NCI-H2196 (cell line): ENCODE data around the gene TEPSIN.

Experiments
- DNase-seq: peaks from one replicate; lab custom pipeline; 2025; ENCODE audit not compliant: unreplicated experiment; lab: John Stamatoyannopoulos, UW

Gene TEPSIN, protein sequence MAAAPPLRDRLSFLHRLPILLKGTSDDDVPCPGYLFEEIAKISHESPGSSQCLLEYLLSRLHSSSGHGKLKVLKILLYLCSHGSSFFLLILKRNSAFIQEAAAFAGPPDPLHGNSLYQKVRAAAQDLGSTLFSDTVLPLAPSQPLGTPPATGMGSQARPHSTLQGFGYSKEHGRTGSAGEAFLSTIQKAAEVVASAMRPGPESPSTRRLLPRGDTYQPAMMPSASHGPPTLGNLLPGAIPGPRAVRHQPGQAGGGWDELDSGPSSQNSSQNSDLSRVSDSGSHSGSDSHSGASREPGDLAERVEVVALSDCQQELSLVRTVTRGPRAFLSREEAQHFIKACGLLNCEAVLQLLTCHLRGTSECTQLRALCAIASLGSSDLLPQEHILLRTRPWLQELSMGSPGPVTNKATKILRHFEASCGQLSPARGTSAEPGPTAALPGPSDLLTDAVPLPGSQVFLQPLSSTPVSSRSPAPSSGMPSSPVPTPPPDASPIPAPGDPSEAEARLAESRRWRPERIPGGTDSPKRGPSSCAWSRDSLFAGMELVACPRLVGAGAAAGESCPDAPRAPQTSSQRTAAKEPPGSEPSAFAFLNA

DNA sequence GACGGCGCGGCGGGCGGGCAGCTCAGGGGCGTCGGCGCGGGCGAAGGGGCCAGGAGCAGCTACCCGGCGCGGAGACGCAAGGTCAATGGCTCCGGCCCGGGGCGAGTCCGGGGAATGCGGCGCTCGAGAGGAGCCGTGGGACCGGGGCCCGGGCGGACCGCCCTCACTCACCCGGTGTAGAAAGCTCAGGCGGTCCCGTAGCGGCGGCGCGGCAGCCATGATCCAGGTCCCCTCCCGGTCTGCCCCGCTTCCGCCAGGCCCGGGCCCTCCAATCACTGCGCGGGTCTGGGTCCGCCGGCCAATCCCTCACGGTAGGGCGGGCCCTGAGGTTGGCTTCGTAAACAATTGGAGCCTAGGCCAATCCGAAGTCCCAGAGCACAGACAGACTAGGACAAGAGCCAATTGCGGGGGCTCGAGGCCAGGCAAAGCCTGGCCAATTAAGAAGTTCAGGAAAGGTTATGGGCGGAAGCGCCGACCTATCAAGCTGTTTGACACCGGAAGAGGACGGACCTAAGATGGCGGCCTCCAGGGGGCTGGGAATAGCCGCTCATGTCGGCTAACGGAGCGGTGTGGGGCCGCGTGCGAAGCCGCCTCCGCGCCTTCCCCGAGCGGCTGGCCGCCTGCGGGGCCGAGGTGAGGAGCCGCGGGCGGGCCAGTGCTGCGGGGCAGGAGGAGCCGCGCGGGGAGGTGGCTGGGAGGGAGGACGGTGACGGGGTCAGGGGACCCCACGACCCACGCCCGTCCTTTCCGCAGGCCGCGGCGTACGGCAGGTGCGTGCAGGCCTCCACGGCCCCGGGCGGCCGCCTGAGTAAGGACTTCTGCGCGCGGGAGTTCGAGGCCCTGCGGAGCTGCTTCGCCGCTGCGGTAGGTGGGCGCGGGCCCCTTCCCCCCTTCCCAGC lies at the start of gene TEPSIN, which contains the start of gene NDUFAF8:
Gene TEPSIN (minus strand): TSS at position 241 of the 899 bp plus-strand sequence. CDS start 22 bp downstream, at position 219.
Gene NDUFAF8 (plus strand): TSS at position 504 of the 899 bp plus-strand sequence. CDS start 46 bp downstream, at position 550.
- peak; percentile 100 for DNase-seq

DNA sequence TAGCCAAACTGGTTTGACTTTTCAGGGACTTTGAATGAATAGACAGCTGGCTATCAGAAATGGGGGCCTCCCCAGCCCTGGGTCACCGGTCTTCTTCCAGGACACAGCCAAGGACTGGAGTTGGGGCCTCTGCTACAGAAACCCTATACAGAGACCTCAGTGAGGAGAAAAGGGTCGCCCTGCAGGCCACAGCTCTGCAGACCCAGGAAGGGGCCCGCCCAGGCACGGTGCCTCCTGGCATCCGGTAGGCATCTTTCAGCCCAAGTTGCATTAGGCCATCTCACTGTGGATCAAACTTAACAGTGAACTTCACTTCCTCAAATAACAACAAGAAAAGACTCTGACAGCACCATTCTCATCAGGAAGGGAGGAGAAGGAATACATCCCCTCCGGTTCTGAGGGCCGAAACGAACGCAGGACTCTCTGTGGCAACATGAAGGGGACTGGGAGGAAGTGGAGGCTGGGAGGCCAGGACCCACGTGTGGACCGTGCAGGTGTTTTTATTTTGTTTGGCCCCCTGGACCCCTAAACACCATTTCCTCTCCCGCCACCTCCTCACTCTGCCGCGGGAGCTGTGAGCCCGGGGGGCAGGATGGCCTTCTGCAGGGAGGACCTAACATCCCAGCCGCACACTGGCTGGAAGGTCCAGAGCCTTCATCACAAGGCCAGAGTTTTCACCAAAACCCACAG lies 49.0 kb upstream of the TEPSIN start:
- no peak for DNase-seq

DNA sequence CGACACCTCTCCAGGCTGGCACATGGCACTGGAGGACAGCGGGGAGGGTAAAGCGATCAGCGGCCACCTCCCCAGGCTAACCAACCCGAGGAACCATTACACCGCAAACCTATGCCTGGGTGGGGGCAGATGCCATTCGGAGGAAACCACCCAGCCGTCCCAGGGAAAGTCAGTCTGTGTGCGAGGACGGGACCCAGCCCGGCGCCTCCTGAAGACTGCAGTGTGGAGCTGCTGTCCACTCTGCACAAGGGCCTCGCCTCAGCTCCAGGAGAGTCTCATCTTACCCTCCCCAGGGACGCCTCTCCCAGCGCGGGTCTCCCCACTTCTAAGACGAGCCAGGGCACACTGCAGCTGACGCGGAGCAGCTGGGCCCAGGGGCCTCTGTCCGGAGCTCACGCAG lies 48.3 kb upstream of the TEPSIN start:
- DNase-seq, result no peak

DNA sequence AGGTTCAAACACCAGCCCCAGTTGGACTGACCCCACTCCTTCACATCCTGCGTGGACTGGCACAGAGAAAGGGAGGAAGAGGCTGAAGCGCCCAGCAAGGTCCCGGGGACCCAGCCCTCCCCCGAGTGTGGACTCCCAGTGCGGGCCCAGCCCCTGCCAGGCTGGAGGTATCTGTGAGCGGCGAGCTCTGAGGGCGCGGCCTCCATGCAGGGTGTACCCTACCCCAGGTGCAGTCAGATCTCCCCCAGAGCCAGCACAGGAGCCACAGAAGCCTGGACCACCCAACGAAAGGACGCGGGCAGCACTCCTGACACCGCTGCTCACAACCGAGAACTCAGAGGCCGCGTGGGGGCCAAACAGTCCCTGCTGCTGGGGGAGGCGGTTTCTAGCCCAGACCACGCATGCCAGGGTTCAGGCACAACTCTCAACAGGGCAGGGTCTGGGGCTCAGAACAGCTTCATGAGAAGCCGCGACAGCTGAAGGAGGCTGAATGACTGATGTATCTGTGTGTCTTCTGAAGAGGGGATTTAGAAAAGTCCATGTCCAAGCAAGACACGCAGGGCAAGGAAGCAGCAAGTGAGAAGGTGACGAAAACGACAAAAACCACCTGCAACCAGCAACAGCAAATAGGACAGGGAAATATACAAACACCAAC lies 47.8 kb upstream of the TEPSIN start:
- DNase-seq, result no peak

DNA sequence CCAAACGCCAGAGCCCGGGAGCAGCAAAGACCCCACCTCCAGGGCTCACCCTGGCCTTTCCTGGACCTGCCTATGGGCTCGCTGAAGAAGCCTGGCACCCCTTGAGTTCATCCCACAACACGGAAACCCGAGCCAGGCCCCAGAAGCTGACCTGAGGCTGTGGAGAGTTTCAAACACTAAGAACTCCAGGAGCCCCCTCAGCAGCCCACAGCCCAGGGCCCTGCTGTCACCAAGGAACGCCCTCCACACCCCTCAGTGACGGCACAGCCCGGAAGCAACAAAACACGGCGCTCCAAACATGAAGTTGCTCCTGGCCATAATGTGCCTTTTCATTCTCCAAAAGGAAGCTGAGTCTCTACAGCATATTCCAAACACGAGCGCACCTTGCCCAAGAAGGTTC lies 47.0 kb upstream of the TEPSIN start:
- DNase-seq, result no peak

DNA sequence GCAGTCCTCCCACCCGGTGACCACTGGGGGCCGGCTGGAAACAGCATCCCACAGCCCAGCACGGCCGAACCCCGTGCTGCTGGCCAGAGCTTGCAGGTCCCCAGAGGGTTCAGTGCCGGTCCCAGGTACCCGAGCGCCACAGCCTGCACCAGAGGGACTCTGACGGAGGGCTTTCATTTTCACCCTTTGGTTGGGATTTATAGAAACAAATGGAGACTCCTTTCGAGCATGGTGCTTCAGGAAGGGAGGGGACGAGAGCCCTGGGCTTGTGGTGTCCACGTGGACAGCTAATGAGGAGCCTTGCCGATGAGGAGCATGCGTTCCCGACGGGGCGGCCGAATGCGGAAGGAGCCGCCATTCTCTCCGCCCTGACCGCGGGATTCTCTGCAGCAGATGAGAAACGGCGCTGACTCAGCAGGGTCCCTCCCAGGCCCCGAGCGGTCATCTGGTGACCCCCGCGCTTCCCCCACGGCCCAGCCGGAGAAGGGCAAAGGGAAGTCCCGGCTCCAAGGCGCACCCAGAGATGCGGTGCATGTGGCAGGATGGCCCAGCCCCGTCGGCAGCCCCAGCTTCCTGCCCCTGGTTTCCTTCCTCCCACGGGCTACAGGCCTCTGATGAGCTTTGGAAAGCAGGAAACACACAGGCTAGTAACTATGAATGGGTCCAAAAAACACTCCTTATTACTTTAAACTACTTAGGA lies 46.5 kb upstream of the TEPSIN start:
- no peak for DNase-seq

DNA sequence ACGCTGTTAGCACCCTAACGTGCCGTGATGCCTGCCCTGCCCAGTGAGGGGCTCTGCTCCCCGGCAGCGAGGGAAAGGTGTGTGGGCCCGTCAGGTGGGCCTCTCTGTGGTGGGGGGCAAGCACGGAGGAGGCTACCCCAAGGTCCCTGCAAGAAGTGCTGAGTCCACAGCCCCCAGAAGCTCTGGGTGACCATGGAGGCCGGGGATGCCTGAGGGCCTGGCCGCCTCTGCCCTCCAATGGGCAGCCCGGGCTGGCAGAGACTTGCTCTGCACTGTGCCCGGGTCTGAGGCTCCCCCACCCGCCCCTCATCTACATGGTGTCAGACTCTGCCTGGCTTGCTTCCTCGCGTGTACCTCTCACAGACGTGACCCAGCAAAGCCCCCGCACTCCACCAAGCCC lies 44.0 kb upstream of the TEPSIN start:
- no peak for DNase-seq

DNA sequence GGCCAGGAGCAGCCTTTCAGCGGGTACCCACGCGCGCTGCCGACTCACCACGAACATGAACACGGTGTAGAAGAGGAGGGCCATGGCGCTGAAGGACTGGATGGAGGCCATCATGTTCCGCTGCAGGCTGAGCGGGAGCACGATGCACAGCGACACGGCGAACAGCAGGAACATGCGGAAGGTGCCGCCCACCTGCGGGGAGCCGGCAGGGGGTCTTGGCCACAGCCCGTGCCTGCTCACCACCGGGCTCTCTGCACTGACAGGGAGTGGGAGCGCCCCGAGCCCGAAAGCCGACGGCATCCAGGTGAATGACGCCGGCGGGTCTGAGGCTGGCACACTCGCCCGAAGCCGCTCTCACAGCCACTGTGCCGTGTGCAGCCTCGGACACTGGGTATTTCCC lies 43.3 kb upstream of the TEPSIN start:
- no peak for DNase-seq

DNA sequence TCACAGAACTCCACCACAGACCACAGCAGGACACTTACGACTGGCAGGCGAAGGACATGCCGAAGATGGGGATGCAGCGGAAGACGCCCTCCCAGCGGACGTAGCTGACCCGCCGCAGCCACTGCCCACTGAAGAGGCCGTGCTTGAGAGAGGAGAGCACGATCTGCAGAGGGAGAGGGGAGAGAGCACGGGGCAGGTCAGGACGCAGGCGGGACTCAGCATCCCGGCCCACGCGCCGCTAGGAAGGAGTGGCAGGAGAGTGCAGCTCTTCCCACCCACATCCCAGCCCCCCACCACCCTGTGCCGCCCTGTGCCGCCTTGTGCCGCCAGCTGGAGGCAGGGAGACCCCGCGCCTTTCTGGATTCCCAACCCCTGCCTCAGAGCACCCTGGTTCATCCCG lies 41.7 kb upstream of the TEPSIN start:
- DNase-seq, result no peak

DNA sequence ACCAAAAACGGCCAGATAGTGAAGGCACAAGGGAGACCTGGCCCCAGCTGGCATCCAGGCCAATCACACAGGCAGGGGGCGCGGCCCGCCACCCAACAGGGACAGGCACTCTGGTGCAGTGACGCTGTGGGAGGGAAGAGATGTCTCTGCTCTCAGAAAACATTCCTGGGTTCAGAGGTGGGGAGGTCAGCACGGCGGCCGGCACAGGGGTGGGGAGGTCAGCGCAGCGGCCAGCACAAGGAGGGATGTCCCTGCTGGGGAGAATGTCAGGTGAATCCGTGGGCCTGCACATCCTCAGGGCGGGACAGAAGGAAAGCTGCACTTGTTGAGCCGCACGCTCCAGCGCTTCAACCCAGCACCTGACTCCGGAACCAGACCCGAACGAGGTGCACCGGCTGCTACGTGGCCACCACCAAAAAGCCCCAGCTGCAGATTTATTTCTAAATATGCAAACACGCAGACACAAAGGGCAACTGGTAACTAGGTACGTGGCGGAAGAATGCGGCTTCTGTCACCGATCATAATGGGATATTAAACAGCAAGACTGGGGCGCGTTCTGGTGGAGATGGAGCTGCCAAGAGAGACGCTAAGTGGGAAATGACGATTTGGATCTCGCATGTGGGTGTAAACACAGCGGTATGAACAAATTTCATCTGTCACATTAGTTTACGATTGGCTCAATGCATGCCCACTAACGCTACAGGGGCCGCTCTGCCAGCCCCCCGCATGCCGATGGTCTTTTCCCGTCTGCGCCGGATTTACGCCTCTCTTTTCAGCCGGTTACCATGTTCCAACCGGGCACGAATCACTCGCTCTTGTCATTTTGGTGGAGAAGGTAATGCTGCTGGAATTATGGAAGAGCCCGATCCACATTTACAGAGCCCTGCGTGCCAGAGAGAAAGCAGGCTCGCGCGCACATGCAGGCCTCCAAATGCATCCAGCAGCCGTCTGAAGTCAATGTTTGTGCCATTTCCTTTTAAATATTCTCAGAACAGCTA lies 40.7 kb upstream of the TEPSIN start:
- no peak for DNase-seq

DNA sequence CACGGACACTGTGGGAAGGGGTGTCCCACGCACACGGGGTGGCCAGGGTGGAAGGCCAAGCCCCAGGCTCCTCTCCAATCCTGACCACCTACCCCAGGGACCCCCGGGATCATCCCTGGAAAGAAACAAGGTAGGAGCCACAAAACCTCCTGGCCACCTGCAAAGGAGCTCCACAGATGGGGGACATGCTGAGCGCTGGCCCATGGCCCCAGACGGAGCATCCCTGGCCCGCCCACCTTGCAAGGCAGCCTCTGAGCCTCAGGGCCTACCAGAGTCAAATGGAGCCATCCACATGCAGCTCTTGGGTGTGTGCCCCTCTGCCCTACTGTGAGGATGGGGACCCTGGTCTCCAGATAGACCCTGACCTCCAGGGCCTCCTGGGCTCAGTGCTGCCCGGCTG lies 40.0 kb upstream of the TEPSIN start:
- no peak for DNase-seq

DNA sequence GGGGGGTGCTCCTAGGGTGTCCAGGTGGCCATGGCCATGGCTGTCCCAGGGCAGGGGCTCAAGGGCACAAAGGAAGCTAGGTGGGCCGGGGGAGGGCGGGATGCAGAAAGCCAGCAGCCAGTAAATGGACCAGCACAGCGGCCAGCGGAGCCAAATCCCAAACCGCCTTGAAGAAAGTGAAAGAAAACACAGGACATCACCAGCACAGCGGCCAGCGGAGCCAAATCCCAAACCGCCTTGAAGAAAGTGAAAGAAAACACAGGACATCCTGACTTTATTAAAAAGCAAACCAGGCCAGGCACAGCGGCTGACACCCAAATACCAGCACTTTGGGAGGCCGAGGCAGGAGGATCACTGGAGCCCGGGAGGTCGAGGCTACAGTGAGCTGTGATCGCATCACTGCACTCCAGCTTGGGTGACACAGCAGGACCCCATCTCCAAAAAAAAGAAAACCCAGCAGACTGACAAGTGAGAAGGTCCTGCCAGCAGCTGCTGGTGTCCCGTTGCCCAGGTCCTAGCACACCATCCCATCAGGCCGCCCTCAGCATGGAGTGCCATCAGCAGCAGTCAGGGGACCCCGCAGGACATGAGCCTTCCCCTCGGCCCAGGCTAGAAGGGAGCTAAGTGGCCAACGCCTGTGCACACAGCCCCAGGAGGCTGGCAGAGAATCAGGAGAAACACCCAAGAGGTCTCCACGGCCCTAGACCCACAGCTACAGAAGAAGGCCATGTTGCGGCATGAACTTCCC lies 39.3 kb upstream of the TEPSIN start:
- peak; percentile 33 for DNase-seq

DNA sequence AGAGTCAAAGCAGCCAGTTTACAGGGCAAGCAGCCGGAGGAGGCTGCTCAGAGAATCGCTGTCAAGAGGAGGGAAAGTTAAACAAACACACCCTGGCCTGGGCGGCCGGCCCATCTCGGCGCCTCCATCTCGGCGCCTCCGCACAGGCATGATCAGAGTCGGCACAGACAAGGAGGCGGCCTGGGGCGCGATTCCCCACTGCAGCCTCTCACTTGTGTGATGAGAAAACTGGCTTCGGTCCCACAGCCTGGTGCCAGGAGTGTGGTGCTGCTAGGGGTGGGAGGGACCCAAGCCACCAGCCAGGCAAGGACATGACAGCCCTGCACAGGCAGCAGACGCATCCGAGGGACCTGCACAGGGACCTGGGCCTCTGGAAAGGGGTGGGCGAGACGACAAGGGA lies 38.6 kb upstream of the TEPSIN start:
- peak; percentile 88 for DNase-seq

DNA sequence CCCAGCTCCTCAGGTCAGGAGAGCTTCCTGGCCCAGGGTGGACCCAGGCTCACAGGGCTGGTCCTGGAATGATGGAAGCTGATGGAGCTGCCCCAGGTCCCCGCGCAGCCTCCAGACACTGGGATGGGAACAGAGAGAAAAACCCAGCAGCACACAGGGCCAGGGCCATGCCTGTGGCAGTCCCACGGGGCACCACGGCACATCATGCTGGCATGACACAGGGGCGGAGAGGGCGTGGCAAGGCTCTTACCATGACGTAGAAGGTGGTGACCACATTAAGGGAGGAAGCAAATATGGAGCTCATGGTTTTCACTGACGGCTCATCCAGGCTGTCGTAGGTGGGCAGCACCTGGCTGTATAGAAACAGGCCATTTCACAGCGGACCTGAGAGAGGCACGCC lies 37.9 kb upstream of the TEPSIN start:
- no peak for DNase-seq

DNA sequence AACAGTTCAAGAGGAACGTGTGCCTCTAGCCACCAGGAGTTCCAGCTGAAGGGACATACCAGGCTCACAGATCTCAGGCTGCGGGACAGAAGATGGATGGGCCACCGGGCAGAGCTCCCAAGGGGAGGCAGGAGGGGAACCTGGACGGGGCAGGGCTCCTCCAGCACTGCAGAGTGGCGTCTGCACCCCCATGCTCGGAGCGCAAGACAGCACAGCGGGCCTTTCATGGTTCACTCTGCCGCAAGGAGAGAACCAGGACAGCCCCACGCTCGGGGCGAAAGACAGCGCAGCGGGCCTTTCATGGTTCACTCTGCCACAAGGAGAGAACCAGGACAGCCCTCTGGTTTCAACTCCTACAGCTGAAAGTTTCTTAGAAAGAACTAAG lies 35.6 kb upstream of the TEPSIN start:
- no peak for DNase-seq

DNA sequence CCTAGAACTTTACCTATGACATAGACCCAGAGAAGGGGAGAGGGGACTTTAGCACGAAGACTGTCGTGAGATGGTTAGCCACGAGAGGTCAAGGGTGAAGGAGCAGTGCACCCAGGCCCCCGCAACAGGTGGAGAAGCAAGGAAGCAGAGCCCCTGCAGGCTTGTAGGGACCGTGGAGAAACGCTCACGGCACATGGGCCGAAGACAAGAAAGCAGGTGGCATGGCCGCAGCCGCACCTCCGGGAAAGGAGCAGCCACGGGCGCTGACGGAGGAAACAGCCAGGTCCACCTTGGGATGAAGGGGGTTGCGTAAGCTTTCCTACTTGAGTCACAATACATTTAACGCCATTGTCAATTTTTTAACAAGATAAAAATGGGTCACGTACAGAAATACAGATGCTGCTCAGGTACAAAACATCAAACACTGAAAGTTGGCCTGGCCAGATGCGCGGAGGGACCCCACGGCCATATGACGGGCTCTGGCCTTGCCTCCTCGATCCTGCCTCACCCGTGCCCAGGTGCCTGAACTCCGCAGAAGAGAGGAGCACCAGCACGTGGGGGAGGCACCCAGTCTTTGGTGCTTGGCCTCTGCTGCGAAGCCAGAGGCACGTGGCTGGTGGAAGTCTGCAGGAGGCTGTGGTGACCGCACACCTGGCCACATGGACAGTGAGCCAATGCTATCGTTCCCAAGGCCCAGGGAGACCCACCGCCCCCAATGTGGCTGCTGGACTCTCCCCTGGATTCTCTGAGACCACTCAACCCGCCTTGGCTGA lies 35.0 kb upstream of the TEPSIN start:
- DNase-seq, result no peak

DNA sequence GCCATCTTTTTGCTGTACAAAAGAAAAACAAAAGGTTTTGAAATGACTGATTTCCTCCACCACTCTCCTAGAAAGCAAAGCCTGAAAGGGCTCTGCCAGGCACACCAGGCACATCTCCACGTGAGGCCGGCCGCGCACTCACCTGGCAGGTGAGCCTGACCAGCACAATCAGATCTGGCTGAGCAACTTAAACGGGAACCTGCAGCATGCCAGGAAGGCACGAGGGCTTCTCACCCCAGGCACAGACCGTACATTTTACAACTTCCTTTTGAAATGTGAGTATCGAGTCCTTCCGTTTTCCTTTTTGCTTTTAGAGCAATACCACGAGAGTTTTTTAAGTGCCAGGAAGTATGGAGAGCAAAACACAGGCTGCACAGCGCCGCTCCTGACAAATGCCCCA lies 33.8 kb upstream of the TEPSIN start:
- peak; percentile 85 for DNase-seq
